GM23338 (cell line): ENCODE measurements around the gene KLHL28. TPM values are rescaled to one million over a fixed set of nuclear protein-coding genes. Genes with fewer than 3 reads are reported as not detected.

Experiments used
- ATAC-seq: fragments of 200-7000 bp; cut with Tn5 transposase; 3 replicates; pipeline ENCODE4 v1.9.1; 2020
- DNase-seq: peaks from one replicate; pipeline ENCODE4 v3.0.0-alpha.2; 2015; ENCODE audit warnings: low spot score
- H2AFZ ChIP-seq: fragments of 200-600 bp; sonication (generic); 2 replicates; pipeline ENCODE4 v1.8.0; 2016; ENCODE audit warnings: antibody characterized with exemption, mild to moderate bottlenecking, moderate library complexity
- H3F3A ChIP-seq: fragments of 200-600 bp; sonication (generic); replicated peaks from 2 replicates; pipeline ENCODE4 v1.8.0; 2017; ENCODE audit warnings: antibody characterized with exemption, mixed run types, low read depth
- H3K27ac ChIP-seq: fragments of 200-600 bp; sonication (generic); 2 replicates; pipeline ENCODE4 v1.6.1; 2016; ENCODE audit warnings: low read depth
- H3K27me3 ChIP-seq: fragments of 200-600 bp; sonication (generic); 2 replicates; pipeline ENCODE4 v1.8.0; 2016; ENCODE audit warnings: mild to moderate bottlenecking, mixed run types, moderate library complexity; ENCODE audit not compliant: insufficient read depth
- H3K36me3 ChIP-seq: fragments of 200-600 bp; sonication (generic); 2 replicates; pipeline ENCODE4 v1.8.0; 2016; ENCODE audit warnings: mild to moderate bottlenecking; ENCODE audit not compliant: insufficient read depth
- H3K4me1 ChIP-seq: fragments of 200-600 bp; sonication (generic); 2 replicates; pipeline ENCODE4 v1.8.0; 2016; ENCODE audit warnings: mild to moderate bottlenecking, moderate library complexity; ENCODE audit not compliant: insufficient read depth
- H3K4me2 ChIP-seq: fragments of 200-600 bp; sonication (generic); 2 replicates; pipeline ENCODE4 v1.7.1; 2017; ENCODE audit warnings: mixed run types
- H3K4me3 ChIP-seq: fragments of 200-600 bp; sonication (generic); 2 replicates; pipeline ENCODE4 v1.6.1; 2016; ENCODE audit warnings: mixed run types
- H3K79me2 ChIP-seq: fragments of 200-600 bp; sonication (generic); replicated peaks from 2 replicates; pipeline ENCODE4 v1.8.0; 2017; ENCODE audit warnings: mild to moderate bottlenecking; ENCODE audit not compliant: insufficient read depth
- H3K9me2 ChIP-seq: fragments of 200-600 bp; sonication (generic); 2 replicates; pipeline ENCODE4 v1.8.0; 2017; ENCODE audit not compliant: insufficient read depth
- H4K20me1 ChIP-seq: fragments of 200-600 bp; sonication (generic); replicated peaks from 2 replicates; pipeline ENCODE4 v1.8.0; 2017; ENCODE audit warnings: mild to moderate bottlenecking; ENCODE audit not compliant: insufficient read depth
- H3K27ac Mint-ChIP-seq: 2 replicates; pipeline ENCODE4 v1.8.0; 2020; ENCODE audit warnings: inconsistent platforms, mild to moderate bottlenecking, moderate library complexity, mixed read lengths
- H3K27me3 Mint-ChIP-seq: 3 replicates; pipeline ENCODE4 v1.8.0; 2022; ENCODE audit warnings: low read depth, mild to moderate bottlenecking, moderate library complexity, mixed read lengths, inconsistent platforms; ENCODE audit not compliant: insufficient read depth, poor library complexity
- H3K36me3 Mint-ChIP-seq: 3 replicates; pipeline ENCODE4 v1.8.0; 2021; ENCODE audit warnings: low read depth, mild to moderate bottlenecking, inconsistent platforms, moderate library complexity, mixed read lengths
- H3K4me1 Mint-ChIP-seq: 3 replicates; pipeline ENCODE4 v1.8.0; 2020; ENCODE audit warnings: mild to moderate bottlenecking, inconsistent platforms, mixed read lengths
- H3K4me3 Mint-ChIP-seq: 3 replicates; pipeline ENCODE4 v1.8.0; 2021; ENCODE audit warnings: moderate library complexity, mild to moderate bottlenecking, inconsistent platforms, mixed read lengths
- H3K9me3 Mint-ChIP-seq: 3 replicates; pipeline ENCODE4 v1.8.0; 2020; ENCODE audit warnings: moderate library complexity, mild to moderate bottlenecking, inconsistent platforms, mixed read lengths
- CREB1 ChIP-seq: fragments of 250-450 bp; sonication (Bioruptor Pico); IDR thresholded peaks from 2 replicates; pipeline ENCODE4 v1.5.0; 2020; ENCODE audit warnings: low read depth, mild to moderate bottlenecking, moderate library complexity
- CTCF ChIP-seq, 2 experiments: fragments of 200-600 bp in 1 of 2; sonication (generic) in 1 of 2; conservative IDR thresholded peaks; 2 replicates each; pipeline versions ENCODE4 v1.5.1 to v1.6.1; 2016 to 2017; ENCODE audit warnings: antibody characterized with exemption in 2 of 2, low read depth in 2 of 2, mild to moderate bottlenecking in 2 of 2, moderate library complexity in 1 of 2
- ETS1 ChIP-seq: IDR thresholded peaks from 2 replicates; pipeline ENCODE4 v1.6.1; 2016; ENCODE audit warnings: antibody characterized with exemption
- EZH2 ChIP-seq: fragments of 200-600 bp; sonication (generic); IDR thresholded peaks from one replicate; pipeline ENCODE4 v1.8.0; 2017; ENCODE audit warnings: antibody characterized with exemption, mild to moderate bottlenecking, low read depth; ENCODE audit not compliant: unreplicated experiment
- EZH2phosphoT487 ChIP-seq: fragments of 200-600 bp; sonication (generic); IDR thresholded peaks from one replicate; pipeline ENCODE4 v1.8.1; 2018; ENCODE audit warnings: antibody characterized with exemption; ENCODE audit not compliant: unreplicated experiment
- JUNB ChIP-seq: IDR thresholded peaks from one replicate; pipeline ENCODE4 v1.6.1; 2016; ENCODE audit warnings: antibody characterized with exemption; ENCODE audit not compliant: unreplicated experiment
- NANOG ChIP-seq: IDR thresholded peaks from 2 replicates; pipeline ENCODE4 v1.6.1; 2016; ENCODE audit warnings: antibody characterized with exemption, borderline replicate concordance
- POLR2AphosphoS5 ChIP-seq: IDR thresholded peaks from 2 replicates; pipeline ENCODE4 v1.6.1; 2016; ENCODE audit warnings: antibody characterized with exemption, low read depth
- REST ChIP-seq: IDR thresholded peaks from one replicate; pipeline ENCODE4 v1.6.1; 2018; ENCODE audit warnings: antibody characterized with exemption; ENCODE audit not compliant: unreplicated experiment
- STAT1 ChIP-seq: IDR thresholded peaks from one replicate; pipeline ENCODE4 v1.6.1; 2016; ENCODE audit warnings: antibody characterized with exemption; ENCODE audit not compliant: unreplicated experiment
- ZNF114 ChIP-seq: fragments of 250-450 bp; sonication (Bioruptor Pico); IDR thresholded peaks from 2 replicates; pipeline ENCODE4 v1.5.0; 2020; ENCODE audit warnings: mild to moderate bottlenecking, moderate library complexity
- ZNF331 ChIP-seq: fragments of 250-450 bp; sonication (Bioruptor Pico); IDR thresholded peaks from 2 replicates; pipeline ENCODE4 v1.5.0; 2020; ENCODE audit warnings: low read depth, mild to moderate bottlenecking, moderate library complexity
- ZNF462 ChIP-seq: fragments of 250-450 bp; sonication (Bioruptor Pico); IDR thresholded peaks from 2 replicates; pipeline ENCODE4 v1.5.0; 2020; ENCODE audit warnings: mild to moderate bottlenecking, moderate library complexity
- polyA plus RNA-seq: library from polyadenylated mRNA; unstranded; fragments of >200 nt; fragmentation: Nextera tagmentation; extraction: Ambion mirVana; gene quantifications from 2 replicates; pipeline ENCODE4 v1.2.1, GENCODE V29; 2016
- total RNA-seq: library from RNA; depleted of rRNA; stranded (reverse); fragments of >200 nt; shearing (Covaris generic); gene quantifications from 2 replicates; pipeline ENCODE4 v1.2.3, GENCODE V29; 2014

The KLHL28 gene
- total and polyA plus RNA-seq, 2 experiments from 2014 or later, result 7.7 to 10.6 TPM

GRCh38 chr14:44959538-44959937, 2.2 kb downstream of the KLHL28 start:
- peaks cover 21% of the 10 kb centered on the region; the same call in 2 of the 3 replicates for H3K4me1 Mint-ChIP-seq
- H3K4me3 ChIP-seq, result peak overlapping the region; percentile 65
- no peak overlapping the region; the same call in 1 of the 2 replicates for H3K27ac Mint-ChIP-seq

More at GRCh38 chr14:44959538-44959937, 2.2 kb downstream of the KLHL28 start:
- Histone ChIP-seq H3K36me3 (no peaks in the 10 kb centered on the region), H3K4me1 (peaks cover 17% of the 10 kb centered on the region), H4K20me1 (no peaks in the 10 kb centered on the region; the same call in 1 of the 2 replicates), H3F3A (no peaks in the 10 kb centered on the region), H2AFZ (no peak overlapping the region), H3K9me2 (no peaks in the 10 kb centered on the region), H3K27me3 (no peaks in the 10 kb centered on the region), H3K4me2 (peak overlapping the region; percentile 75), H3K27ac (no peak overlapping the region), H3K79me2 (peaks cover 80% of the 10 kb centered on the region)
- Mint-ChIP-seq H3K36me3 (no peaks in the 10 kb centered on the region), H3K27me3 (peaks cover 2% of the 10 kb centered on the region), H3K9me3 (no peaks in the 10 kb centered on the region), H3K4me3 (no peak overlapping the region)
- TF ChIP-seq EZH2 (no peak), ZNF462 (CRISPR knock-in tag) (no peak), ETS1 (no peak), NANOG (no peak), CTCF (conservative IDR thresholded peaks at IDR 0.05; ENCODE audit: low read depth in 2 of 2) (no peak), STAT1 (no peak), CREB1 (CRISPR knock-in tag) (no peak), REST (no peak), ZNF114 (CRISPR knock-in tag) (no peak), JUNB (no peak), ZNF331 (no peak), EZH2phosphoT487 (no peak), POLR2AphosphoS5 (no peak)
- no peak for DNase-seq
- ATAC-seq, result no peak
